Kidney capillary endothelial cell (primary cell): ENCODE results near the gene GPANK1.
A peak's percentile ranks its signal among the peaks of the same experiment; 100 is the strongest.

ENCODE experiments used
- DNase-seq: peaks from one replicate; pipeline ENCODE4 v3.0.0-alpha.2; 2018; ENCODE audit warnings: low spot score

Gene GPANK1

DNA sequence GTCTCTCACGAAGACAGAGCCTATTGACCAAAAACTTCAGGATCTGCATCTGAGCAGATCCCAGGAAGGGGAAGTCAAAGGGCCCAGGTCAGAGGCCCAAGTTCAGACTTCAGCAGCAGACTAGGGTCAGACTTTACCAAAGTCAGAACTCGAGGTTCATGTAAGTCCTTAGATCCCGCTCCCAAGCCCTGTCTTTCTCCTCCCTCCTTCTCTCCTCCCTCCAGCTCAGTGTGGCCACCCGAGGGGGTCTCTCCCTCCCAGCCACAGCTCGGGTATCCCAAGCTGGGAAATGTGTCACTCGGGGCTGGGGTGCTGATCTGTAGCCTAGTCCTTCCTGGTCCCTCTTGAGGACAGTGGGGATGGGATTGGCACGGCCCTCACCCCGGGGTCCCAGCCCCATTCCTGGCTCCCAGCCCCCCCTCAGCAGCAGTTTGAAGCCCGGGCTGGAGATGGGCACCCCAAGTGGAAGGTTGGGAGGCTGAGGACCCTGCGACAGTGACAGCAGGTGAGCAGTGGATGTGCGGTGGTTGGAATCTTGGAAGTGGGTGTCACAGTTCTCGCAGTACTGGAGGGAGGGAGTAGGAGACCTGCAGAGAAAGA lies 2.6 kb downstream of the GPANK1 start:
- no peak for DNase-seq

DNA sequence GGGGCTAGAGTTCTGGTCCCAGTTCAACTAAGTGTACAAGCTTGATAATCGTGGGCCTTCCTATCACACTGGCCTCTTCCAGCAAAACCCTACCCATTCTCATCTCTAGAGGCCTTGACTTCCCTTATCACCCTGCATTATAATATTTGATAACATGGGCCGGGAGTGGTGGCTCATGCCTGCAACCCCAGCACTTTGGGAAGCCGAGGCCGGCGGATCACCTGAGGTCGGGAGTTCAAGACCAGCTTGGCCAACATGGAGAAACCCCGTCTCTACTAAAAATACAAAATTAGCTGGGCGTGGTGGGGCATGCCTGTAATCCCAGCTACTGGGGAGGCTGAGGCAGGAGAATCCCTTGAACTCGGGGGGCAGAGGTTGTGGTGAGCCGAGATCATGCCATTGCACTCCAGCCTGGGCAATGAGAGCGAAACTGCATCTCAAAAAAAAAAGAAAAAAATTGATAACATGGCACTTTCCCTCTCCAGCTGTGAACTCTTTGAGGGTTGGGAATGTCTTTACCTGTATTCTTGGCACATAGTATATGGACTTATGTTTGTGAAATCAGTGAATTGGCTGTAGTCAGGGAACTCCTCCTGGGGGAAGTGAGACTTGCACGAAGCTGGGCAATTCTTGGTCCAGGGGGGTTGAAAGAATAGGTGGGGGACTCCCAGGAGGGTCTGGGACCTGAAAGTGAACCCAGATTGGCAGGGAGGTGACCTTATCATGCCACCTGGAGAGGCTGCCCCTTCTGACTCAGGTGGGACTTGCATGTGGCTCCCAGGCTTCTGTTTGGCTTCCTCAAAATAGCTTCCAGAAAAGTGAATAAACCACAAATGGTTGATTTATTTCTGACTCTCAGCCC lies 3.3 kb downstream of the GPANK1 start:
- no peak for DNase-seq

DNA sequence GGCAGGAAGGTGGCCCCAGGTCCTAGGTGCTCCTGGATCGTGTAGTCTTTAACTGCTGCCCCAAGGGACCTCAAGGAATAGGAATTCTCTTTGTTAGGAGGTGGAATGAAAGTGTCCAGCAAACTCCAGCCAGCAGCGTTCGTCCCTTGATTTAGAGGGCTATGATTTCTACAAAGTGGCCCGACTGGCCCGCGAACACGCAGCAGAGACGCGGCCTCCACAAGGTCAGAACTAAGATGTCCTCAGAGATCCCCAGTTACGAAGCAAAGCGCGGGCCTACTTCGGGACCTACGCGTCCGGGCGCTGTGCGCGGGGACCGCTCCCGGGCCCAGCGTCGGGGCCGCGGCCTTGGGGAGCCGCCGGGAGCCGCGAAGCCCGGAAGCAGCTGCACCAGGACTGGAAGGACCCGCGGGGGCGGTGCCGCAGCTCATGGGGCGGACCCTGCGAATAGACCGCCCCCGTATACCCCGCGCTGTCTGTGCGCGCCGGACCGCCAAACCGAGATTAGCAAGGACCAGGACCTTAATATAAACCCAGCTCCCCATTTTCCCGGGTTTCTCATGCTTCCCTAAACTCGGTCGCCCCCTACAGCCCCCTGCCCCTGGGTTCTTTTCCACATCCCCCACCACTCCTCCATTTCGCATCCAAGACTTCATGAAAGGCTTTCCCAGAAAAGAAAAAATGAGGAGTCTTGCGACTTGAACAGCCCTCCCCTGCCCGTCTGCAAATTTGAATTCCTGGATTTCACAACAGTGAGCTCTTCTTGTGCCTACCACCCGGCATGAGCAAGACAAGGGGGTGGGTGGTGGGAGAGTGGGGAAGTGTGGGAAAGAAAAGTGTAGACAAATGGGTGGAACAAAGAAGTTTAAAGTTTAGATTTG lies 4.2 kb downstream of the GPANK1 start, which contains the start of gene C6orf47:
C6orf47 (minus strand) TSS at position 398 of the 881 bp plus-strand sequence. CDS start 831 bp downstream, outside the sequence.
- DNase-seq, result peak; percentile 69

DNA sequence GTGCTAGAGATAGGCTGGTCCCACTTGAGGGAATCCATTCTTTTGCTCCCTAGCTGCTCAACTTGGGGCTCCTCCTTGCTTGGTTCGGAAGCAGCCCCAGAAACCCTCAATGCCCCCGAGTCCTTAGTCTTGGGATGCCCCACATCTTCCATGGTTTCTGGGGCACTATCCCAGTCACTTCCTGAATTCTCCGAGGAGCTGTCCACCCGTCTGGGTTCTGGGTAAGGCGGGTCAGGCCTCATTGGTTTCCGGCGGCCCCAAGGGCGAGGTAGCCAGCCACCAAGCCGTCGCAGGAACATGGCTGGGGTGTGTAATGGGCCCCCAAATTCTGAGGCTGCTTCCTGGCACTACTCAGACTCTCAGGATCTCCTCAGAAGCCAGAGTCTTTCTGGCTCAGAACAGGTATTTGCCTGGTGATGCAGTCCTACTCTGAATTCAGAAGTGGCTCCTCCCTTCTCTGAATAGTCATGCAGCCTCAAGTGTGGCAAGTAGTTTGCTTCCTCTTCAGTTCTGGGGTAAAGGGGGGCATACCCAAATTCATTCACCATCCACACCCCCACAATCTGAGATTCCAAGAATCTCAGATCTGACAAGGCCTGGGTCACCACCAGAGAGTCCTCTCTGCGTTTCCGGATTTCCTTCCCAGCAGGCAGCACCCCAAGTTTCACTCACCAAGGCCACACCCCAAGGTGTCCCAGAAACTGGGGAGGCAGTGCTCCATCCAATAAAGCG lies 5.0 kb downstream of the GPANK1 start:
- DNase-seq, result no peak

- no peak for DNase-seq
These were observed 5.7 kb downstream of the GPANK1 start for GRCh38 chr6:31658983-31659648.

DNA sequence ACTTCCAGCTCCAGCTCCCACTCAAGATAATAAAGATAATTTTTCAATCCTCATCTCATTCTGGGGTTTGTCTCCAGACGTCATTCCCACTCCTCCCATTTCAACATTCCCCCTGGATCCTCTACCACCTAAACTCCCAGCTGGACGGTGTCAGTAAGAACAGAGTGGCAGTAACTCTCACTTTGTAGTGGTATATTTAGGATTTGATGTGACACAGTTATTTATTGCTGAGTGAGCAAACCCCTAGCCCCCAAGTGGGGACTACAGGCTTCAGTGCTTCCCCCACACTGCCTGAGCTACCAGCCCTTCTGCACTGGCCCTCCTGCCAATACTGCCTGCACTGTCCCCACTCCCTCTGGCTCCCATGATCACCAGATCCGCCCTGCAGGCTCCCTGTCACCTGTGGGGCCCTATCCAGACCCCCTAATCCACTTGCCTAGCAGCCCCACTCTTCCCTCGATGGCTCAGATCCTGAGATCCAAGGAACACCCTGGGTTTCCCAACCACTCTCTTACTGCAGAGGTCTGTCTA lies 6.6 kb downstream of the GPANK1 start:
- DNase-seq, result no peak

GRCh38 chr6:31657406-31658157 lies 7.2 kb downstream of the GPANK1 start:
- DNase-seq, result no peak

- no peak for DNase-seq
These were observed 9.2 kb downstream of the GPANK1 start, which contains the start of gene APOM for GRCh38 chr6:31655349-31656237. TSS of gene APOM (plus strand) at chr6:31655894. CDS start at chr6:31655967, 73 bp downstream.

DNA sequence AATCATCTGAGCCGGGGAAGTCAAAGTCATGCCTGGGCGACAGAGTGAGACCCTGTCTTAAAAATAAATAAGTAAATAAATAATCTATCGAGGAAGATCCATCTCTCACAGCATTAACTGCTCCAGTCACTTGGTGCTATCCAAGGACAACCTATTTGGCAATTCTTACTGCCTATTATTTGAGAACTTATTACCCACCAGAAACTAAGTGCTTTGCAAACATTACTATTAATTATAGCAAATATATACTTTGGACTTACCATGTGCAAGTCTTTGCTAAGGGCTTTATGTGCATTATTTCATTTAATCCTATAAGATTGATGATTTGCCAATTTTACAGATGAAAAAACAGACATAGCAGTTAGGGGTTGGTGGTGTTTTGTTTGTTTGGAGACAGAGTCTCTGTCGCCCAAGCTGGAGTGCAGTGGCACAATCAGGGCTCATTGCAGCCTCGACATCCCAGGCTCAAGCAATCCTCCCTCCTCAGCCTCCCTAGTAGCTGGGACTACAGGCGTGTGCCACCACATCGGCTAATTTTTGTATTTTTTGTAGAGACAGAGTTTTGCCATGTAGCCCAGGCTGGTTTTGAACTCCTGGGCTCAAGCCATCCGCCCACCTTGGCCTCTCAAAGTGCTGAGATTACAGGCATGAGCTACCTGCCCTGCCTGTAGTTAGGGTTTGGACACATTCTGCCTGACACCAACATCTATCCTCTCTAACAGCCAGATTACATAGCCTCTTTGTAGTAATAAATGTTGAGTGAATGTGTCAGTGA lies 10.0 kb downstream of the GPANK1 start:
- DNase-seq, result no peak

GRCh38 chr6:31652925-31653724 lies 11.7 kb downstream of the GPANK1 start:
- DNase-seq, result no peak

- DNase-seq, result peak; percentile 85
These were observed 13.1 kb downstream of the GPANK1 start for GRCh38 chr6:31651602-31652191.

- DNase-seq, result no peak
These were observed 19.5 kb downstream of the GPANK1 start for GRCh38 chr6:31645325-31645724.

DNA sequence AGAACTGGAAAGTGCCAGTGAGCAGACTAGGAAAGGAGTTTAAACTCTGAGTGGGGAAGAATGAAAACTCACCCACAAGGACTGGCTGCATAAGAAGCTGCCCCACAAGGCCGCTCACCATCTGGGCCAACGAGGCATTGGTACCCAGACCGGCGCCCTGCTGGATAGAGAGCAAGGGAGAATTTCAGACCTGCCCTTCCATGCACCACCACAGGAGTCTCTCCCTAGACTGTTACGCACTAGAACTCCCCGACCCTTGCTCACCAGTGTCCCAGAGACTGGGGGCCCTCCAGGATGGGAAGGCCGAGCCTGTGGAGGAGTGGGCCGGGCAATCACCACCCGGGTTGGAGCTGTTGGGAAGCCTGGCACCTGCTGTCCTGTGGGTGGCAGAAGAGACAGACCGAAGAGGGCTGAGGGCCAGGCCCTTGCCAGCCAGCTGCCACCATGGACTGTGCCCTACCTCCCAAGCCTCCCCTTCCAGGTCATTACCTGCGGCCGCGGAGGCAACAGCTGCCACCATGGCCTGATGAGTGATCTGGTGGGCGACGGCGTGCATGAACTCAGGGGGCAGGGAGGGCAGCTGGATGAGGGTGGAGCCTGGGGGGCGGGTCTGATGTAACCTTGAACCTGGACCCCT lies 20.9 kb downstream of the GPANK1 start:
- DNase-seq, result no peak

DNA sequence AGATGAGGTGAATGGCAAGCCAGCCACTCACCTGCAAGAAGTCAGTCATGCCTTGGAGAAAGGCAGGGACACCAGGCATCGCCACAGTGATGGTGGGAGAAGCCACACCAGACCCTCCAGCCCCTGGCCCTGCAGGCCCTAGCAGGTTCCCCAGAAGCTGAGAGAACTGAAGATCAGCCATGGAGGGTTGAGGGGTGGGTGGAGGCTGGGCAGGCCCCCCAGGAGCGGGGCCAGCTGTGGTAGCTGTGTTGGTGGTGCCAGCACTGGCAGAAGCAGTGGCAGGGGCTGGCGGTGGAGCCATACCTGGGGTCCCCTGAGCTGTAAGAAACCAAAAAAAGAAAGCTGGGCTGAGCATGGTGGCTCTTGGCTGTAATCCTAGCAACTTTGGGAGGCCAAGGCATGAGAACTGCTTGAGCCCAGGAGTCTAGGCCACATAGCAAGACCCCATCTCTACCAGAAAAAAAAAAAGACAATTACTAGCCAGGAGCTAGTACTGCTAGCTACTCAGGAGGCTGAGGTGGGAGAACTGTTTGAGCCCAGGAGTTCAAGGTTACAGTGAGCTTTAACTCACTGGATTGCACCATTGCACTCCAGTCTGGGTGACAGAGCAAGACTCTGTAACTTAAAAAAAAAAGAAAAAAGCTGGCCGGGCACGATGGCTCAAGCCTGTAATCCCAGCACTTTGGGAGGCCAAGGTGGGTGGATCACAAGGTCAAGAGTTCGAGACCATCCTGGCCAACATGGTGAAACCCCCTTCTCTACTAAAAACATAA lies 21.8 kb downstream of the GPANK1 start:
- DNase-seq, result no peak

DNA sequence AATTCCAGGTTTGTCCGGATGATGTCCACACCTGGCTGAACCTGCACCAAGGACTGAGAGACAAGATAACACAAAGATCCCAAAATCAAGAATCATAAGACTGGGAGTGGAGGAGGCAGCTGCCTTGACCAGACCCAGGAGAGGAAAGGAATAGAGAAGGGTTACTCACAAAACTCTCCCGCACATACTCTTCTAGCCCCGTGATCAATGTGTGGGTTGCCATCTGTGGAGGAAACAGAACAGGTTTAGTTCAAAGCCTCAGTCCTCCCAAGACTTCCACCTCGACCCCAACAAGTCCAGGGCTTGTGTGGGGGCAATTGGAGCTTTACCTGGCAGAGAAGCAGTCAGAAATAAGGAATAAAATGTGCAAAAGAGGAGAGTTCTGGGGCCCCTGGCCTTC lies 23.4 kb downstream of the GPANK1 start:
- DNase-seq, result no peak

GRCh38 chr6:31640612-31641011 lies 24.2 kb downstream of the GPANK1 start:
- DNase-seq, result no peak
